IgD-negative memory B cell (primary cell): ENCODE measurements around the gene LRRC8A. TPM values are rescaled to one million over a fixed set of nuclear protein-coding genes. Genes with fewer than 3 reads are reported as not detected.
A peak's percentile ranks its signal among the peaks of the same experiment; 100 is the strongest.

ENCODE experiments used
- H3K27ac Mint-ChIP-seq, 3 donors: one replicate each; pipeline ENCODE4 v1.8.0; 2020 to 2022; ENCODE audit warnings: mild to moderate bottlenecking in 3 of 3, mixed read lengths in 3 of 3, moderate library complexity in 1 of 3
- H3K27me3 Mint-ChIP-seq: one replicate; pipeline ENCODE4 v1.8.0; 2021; ENCODE audit warnings: mixed read lengths
- H3K36me3 Mint-ChIP-seq: one replicate; pipeline ENCODE4 v1.8.0; 2020; ENCODE audit warnings: mild to moderate bottlenecking, mixed read lengths
- H3K4me1 Mint-ChIP-seq, 3 donors: one replicate each; pipeline ENCODE4 v1.8.0; 2020 to 2022; ENCODE audit warnings: mixed read lengths in 3 of 3, mild to moderate bottlenecking in 1 of 3
- H3K4me3 Mint-ChIP-seq, 4 donors: one replicate each; pipeline ENCODE4 v1.8.0; 2020 to 2022; ENCODE audit warnings: mild to moderate bottlenecking in 4 of 4, mixed read lengths in 4 of 4, moderate library complexity in 3 of 4
- H3K9me3 Mint-ChIP-seq, 3 donors: one replicate each; pipeline ENCODE4 v1.8.0; 2020 to 2021; ENCODE audit warnings: mixed read lengths in 3 of 3, mild to moderate bottlenecking in 1 of 3
- polyA plus RNA-seq: library from polyadenylated mRNA; unstranded; fragments of 300-500 nt; fragmentation: Illumina TruSeq; gene quantifications from one replicate; pipeline ENCODE4 v1.2.3, GENCODE V29; 2021

LRRC8A gene
- polyA plus RNA-seq, 1 donor from 2014 or later = 26.2 TPM

GRCh38 chr9:128886211-128886891 lies 4.4 kb downstream of the LRRC8A start:
- Mint-ChIP-seq H3K27me3 (no peaks in the 10 kb centered on the region), H3K4me1 (peaks cover 26 to 32% (median 29%) of the 10 kb centered on the region in 3 donors), H3K36me3 (peaks cover 3% of the 10 kb centered on the region), H3K27ac (peak overlapping the region in 2 of 3 donors; percentile 62 to 67), H3K4me3 (peak overlapping the region in 2 of 4 donors; percentile 54 to 80), H3K9me3 (no peaks in the 10 kb centered on the region)

GRCh38 chr9:128887049-128887448 lies 5.1 kb downstream of the LRRC8A start:
- Mint-ChIP-seq H3K36me3 (peaks cover 3% of the 10 kb centered on the region), H3K27ac (peak overlapping the region in 1 of 3 donors; percentile 8)

GRCh38 chr9:128887914-128888350 lies 6.0 kb downstream of the LRRC8A start:
- H3K27me3 Mint-ChIP-seq = no peaks in the 10 kb centered on the region
- H3K4me3 Mint-ChIP-seq = peak overlapping the region in 1 of 4 donors; percentile 17
- no peak overlapping the region for H3K27ac Mint-ChIP-seq
- peaks cover 21 to 28% (median 22%) of the 10 kb centered on the region in 3 donors for H3K4me1 Mint-ChIP-seq
- peaks cover 3% of the 10 kb centered on the region for H3K36me3 Mint-ChIP-seq
- no peaks in the 10 kb centered on the region for H3K9me3 Mint-ChIP-seq

More at GRCh38 chr9:128887049-128887448, 5.1 kb downstream of the LRRC8A start:
- no peaks in the 10 kb centered on the region for H3K27me3 Mint-ChIP-seq
- H3K4me3 Mint-ChIP-seq = peak overlapping the region in 1 of 4 donors; percentile 17
- H3K4me1 Mint-ChIP-seq = peaks cover 23 to 31% (median 24%) of the 10 kb centered on the region in 3 donors
- H3K9me3 Mint-ChIP-seq = no peaks in the 10 kb centered on the region

GRCh38 chr9:128891321-128892220 lies 9.6 kb downstream of the LRRC8A start:
- Mint-ChIP-seq H3K9me3 (no peaks in the 10 kb centered on the region), H3K36me3 (no peaks in the 10 kb centered on the region), H3K4me1 (peaks cover 10 to 18% (median 10%) of the 10 kb centered on the region in 3 donors), H3K4me3 (no peak overlapping the region), H3K27me3 (no peaks in the 10 kb centered on the region), H3K27ac (no peak overlapping the region)

- no peak overlapping the region for H3K27ac Mint-ChIP-seq
- H3K4me3 Mint-ChIP-seq = no peak overlapping the region
- H3K9me3 Mint-ChIP-seq = no peaks in the 10 kb centered on the region
- no peaks in the 10 kb centered on the region for H3K27me3 Mint-ChIP-seq
- peaks cover 3% of the 10 kb centered on the region for H3K36me3 Mint-ChIP-seq
- peaks cover 9 to 20% (median 10%) of the 10 kb centered on the region in 3 donors for H3K4me1 Mint-ChIP-seq
These were observed 10.4 kb downstream of the LRRC8A start for GRCh38 chr9:128892221-128892921.

GRCh38 chr9:128893354-128893753 lies 11.4 kb downstream of the LRRC8A start:
- Mint-ChIP-seq H3K9me3 (no peaks in the 10 kb centered on the region), H3K27me3 (no peaks in the 10 kb centered on the region), H3K27ac (peak overlapping the region in 2 of 3 donors; percentile 43 to 59), H3K4me3 (peak overlapping the region in 1 of 4 donors; percentile 57), H3K36me3 (peaks cover 6% of the 10 kb centered on the region), H3K4me1 (peaks cover 12 to 21% (median 13%) of the 10 kb centered on the region in 3 donors)

GRCh38 chr9:128894764-128895163 lies 12.8 kb downstream of the LRRC8A start:
- Mint-ChIP-seq H3K36me3 (peaks cover 6% of the 10 kb centered on the region), H3K4me3 (no peak overlapping the region), H3K27ac (no peak overlapping the region), H3K4me1 (peaks cover 16 to 23% (median 19%) of the 10 kb centered on the region in 3 donors), H3K9me3 (no peaks in the 10 kb centered on the region), H3K27me3 (no peaks in the 10 kb centered on the region)

GRCh38 chr9:128895556-128895955 lies 13.6 kb downstream of the LRRC8A start:
- no peak overlapping the region for H3K4me3 Mint-ChIP-seq
- peaks cover 6% of the 10 kb centered on the region for H3K36me3 Mint-ChIP-seq
- no peak overlapping the region for H3K27ac Mint-ChIP-seq
- peaks cover 22 to 24% (median 24%) of the 10 kb centered on the region in 3 donors for H3K4me1 Mint-ChIP-seq
- no peaks in the 10 kb centered on the region for H3K9me3 Mint-ChIP-seq
- no peaks in the 10 kb centered on the region for H3K27me3 Mint-ChIP-seq

- peak overlapping the region in 2 of 3 donors; percentile 37 to 93 for H3K27ac Mint-ChIP-seq
- peaks cover 6% of the 10 kb centered on the region for H3K36me3 Mint-ChIP-seq
- H3K9me3 Mint-ChIP-seq = no peaks in the 10 kb centered on the region
- H3K4me1 Mint-ChIP-seq = peaks cover 29 to 35% (median 33%) of the 10 kb centered on the region in 3 donors
- H3K27me3 Mint-ChIP-seq = no peaks in the 10 kb centered on the region
- no peak overlapping the region for H3K4me3 Mint-ChIP-seq
These were observed 16.4 kb downstream of the LRRC8A start for GRCh38 chr9:128898382-128898781.

GRCh38 chr9:128898845-128899565 lies 17.1 kb downstream of the LRRC8A start:
- peak overlapping the region; percentile 88 to 95 (median 93) for H3K27ac Mint-ChIP-seq
- peaks cover 6% of the 10 kb centered on the region for H3K36me3 Mint-ChIP-seq
- peak overlapping the region; percentile 5 to 57 (median 38) for H3K4me3 Mint-ChIP-seq
- no peaks in the 10 kb centered on the region for H3K9me3 Mint-ChIP-seq
- no peaks in the 10 kb centered on the region for H3K27me3 Mint-ChIP-seq
- H3K4me1 Mint-ChIP-seq = peaks cover 30 to 35% (median 33%) of the 10 kb centered on the region in 3 donors

- Mint-ChIP-seq H3K4me3 (peak overlapping the region; percentile 26 to 84 (median 54)), H3K4me1 (peaks cover 33 to 34% (median 33%) of the 10 kb centered on the region in 3 donors), H3K36me3 (peaks cover 6% of the 10 kb centered on the region), H3K27me3 (no peaks in the 10 kb centered on the region), H3K9me3 (no peaks in the 10 kb centered on the region), H3K27ac (peak overlapping the region; percentile 88 to 95 (median 93))
These were observed 17.8 kb downstream of the LRRC8A start for GRCh38 chr9:128899566-128900322.

GRCh38 chr9:128901379-128901778 lies 19.4 kb downstream of the LRRC8A start:
- Mint-ChIP-seq H3K27me3 (no peaks in the 10 kb centered on the region), H3K9me3 (no peaks in the 10 kb centered on the region), H3K27ac (peak overlapping the region; percentile 70 to 99 (median 98)), H3K4me3 (peak overlapping the region in 1 of 4 donors; percentile 57), H3K36me3 (peaks cover 6% of the 10 kb centered on the region), H3K4me1 (peaks cover 26 to 32% (median 28%) of the 10 kb centered on the region in 3 donors)

- Mint-ChIP-seq H3K4me1 (peaks cover 26 to 32% (median 28%) of the 10 kb centered on the region in 3 donors), H3K27me3 (no peaks in the 10 kb centered on the region), H3K4me3 (peak overlapping the region; percentile 74 to 94 (median 90)), H3K36me3 (peaks cover 8% of the 10 kb centered on the region), H3K27ac (peak overlapping the region; percentile 98 to 100 (median 99)), H3K9me3 (no peaks in the 10 kb centered on the region)
These were observed 19.9 kb downstream of the LRRC8A start for GRCh38 chr9:128901822-128902221.
